Measurements from ENCODE around the gene ACOT7.

Gene ACOT7

GRCh38 chr1:6253380-6253779 is 140.2 kb downstream of the ACOT7 start:
- Histone ChIP-seq H3K27me3 (ENCODE audit: insufficient read depth, low read length, poor library complexity, severe bottlenecking) (no peaks in the 10 kb centered on the region), H3K9me3 (ENCODE audit: insufficient read depth, low read depth, low read length) (no peaks in the 10 kb centered on the region), H3K9ac (ENCODE audit: low read depth, low read length, poor library complexity, severe bottlenecking) (no peak overlapping the region), H3K4me1 (ENCODE audit: insufficient read depth, low read length, poor library complexity, severe bottlenecking) (no peaks in the 10 kb centered on the region), H3K79me2 (ENCODE audit: insufficient read depth, low read length) (no peaks in the 10 kb centered on the region), H3K36me3 (ENCODE audit: insufficient read depth, low read length) (no peaks in the 10 kb centered on the region), H3K4me2 (ENCODE audit: low read depth, low read length, poor library complexity, severe bottlenecking) (no peak overlapping the region), H2AFZ (ENCODE audit: low read length) (no peak overlapping the region), H4K20me1 (ENCODE audit: insufficient read depth, low read length, poor library complexity, severe bottlenecking) (no peaks in the 10 kb centered on the region), H3K4me3 (ENCODE audit: low read length, poor library complexity, severe bottlenecking) (no peak overlapping the region), H3K9me2 (replicated peaks; ENCODE audit: low read depth, low read length) (no peaks in the 10 kb centered on the region), H3F3A (ENCODE audit: low read depth) (no peaks in the 10 kb centered on the region)
- no peak for TF ChIP-seq EZH2phosphoT487 (IDR thresholded peaks at IDR 0.05; ENCODE audit: borderline replicate concordance)
- TF ChIP-seq, protein P1, sequence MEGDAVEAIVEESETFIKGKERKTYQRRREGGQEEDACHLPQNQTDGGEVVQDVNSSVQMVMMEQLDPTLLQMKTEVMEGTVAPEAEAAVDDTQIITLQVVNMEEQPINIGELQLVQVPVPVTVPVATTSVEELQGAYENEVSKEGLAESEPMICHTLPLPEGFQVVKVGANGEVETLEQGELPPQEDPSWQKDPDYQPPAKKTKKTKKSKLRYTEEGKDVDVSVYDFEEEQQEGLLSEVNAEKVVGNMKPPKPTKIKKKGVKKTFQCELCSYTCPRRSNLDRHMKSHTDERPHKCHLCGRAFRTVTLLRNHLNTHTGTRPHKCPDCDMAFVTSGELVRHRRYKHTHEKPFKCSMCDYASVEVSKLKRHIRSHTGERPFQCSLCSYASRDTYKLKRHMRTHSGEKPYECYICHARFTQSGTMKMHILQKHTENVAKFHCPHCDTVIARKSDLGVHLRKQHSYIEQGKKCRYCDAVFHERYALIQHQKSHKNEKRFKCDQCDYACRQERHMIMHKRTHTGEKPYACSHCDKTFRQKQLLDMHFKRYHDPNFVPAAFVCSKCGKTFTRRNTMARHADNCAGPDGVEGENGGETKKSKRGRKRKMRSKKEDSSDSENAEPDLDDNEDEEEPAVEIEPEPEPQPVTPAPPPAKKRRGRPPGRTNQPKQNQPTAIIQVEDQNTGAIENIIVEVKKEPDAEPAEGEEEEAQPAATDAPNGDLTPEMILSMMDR (conservative IDR thresholded peaks at IDR 0.05; ENCODE audit: low read length): no peak

GRCh38 chr1:6252374-6252710 is 141.2 kb downstream of the ACOT7 start:
- no peaks in the 10 kb centered on the region for H3F3A ChIP-seq (ENCODE audit: low read depth)
- no peak overlapping the region for H3K4me3 ChIP-seq (ENCODE audit: low read length, poor library complexity, severe bottlenecking)
- H3K4me2 ChIP-seq (ENCODE audit: low read depth, low read length, poor library complexity, severe bottlenecking): no peak overlapping the region
- no peaks in the 10 kb centered on the region for H3K9me3 ChIP-seq (ENCODE audit: insufficient read depth, low read depth, low read length)
- H3K36me3 ChIP-seq (ENCODE audit: insufficient read depth, low read length): no peaks in the 10 kb centered on the region
- no peaks in the 10 kb centered on the region for H3K79me2 ChIP-seq (ENCODE audit: insufficient read depth, low read length)
- no peaks in the 10 kb centered on the region for H3K27me3 ChIP-seq (ENCODE audit: insufficient read depth, low read length, poor library complexity, severe bottlenecking)
- TF ChIP-seq EZH2phosphoT487 (IDR thresholded peaks at IDR 0.05; ENCODE audit: borderline replicate concordance): no peak
- TF ChIP-seq, protein P1 (conservative IDR thresholded peaks at IDR 0.05; ENCODE audit: low read length): no peak
- no peaks in the 10 kb centered on the region for H3K4me1 ChIP-seq (ENCODE audit: insufficient read depth, low read length, poor library complexity, severe bottlenecking)
- H4K20me1 ChIP-seq (ENCODE audit: insufficient read depth, low read length, poor library complexity, severe bottlenecking): no peaks in the 10 kb centered on the region
- no peaks in the 10 kb centered on the region for H3K9me2 ChIP-seq (replicated peaks; ENCODE audit: low read depth, low read length)
- no peak overlapping the region for H2AFZ ChIP-seq (ENCODE audit: low read length)
- H3K9ac ChIP-seq (ENCODE audit: low read depth, low read length, poor library complexity, severe bottlenecking): no peak overlapping the region

GRCh38 chr1:6251681-6252373 is 141.7 kb downstream of the ACOT7 start:
- H3K9me2 ChIP-seq (replicated peaks; ENCODE audit: low read depth, low read length): no peaks in the 10 kb centered on the region
- H2AFZ ChIP-seq (ENCODE audit: low read length): no peak overlapping the region
- H3F3A ChIP-seq (ENCODE audit: low read depth): no peaks in the 10 kb centered on the region
- no peaks in the 10 kb centered on the region for H3K4me1 ChIP-seq (ENCODE audit: insufficient read depth, low read length, poor library complexity, severe bottlenecking)
- no peaks in the 10 kb centered on the region for H4K20me1 ChIP-seq (ENCODE audit: insufficient read depth, low read length, poor library complexity, severe bottlenecking)
- no peaks in the 10 kb centered on the region for H3K27me3 ChIP-seq (ENCODE audit: insufficient read depth, low read length, poor library complexity, severe bottlenecking)
- H3K4me3 ChIP-seq (ENCODE audit: low read length, poor library complexity, severe bottlenecking): no peak overlapping the region
- no peak overlapping the region for H3K4me2 ChIP-seq (ENCODE audit: low read depth, low read length, poor library complexity, severe bottlenecking)
- H3K9ac ChIP-seq (ENCODE audit: low read depth, low read length, poor library complexity, severe bottlenecking): no peak overlapping the region
- no peaks in the 10 kb centered on the region for H3K36me3 ChIP-seq (ENCODE audit: insufficient read depth, low read length)
- no peaks in the 10 kb centered on the region for H3K9me3 ChIP-seq (ENCODE audit: insufficient read depth, low read depth, low read length)
- TF ChIP-seq EZH2phosphoT487 (IDR thresholded peaks at IDR 0.05; ENCODE audit: borderline replicate concordance): no peak
- TF ChIP-seq, protein P1 (conservative IDR thresholded peaks at IDR 0.05; ENCODE audit: low read length): no peak
- no peaks in the 10 kb centered on the region for H3K79me2 ChIP-seq (ENCODE audit: insufficient read depth, low read length)

All from Loucy (cell line).